NT2/D1 (cell line): ENCODE data around the gene EIF5.

Source experiments
- DNase-seq: peaks from one replicate; pipeline ENCODE4 v3.0.0-alpha.2; 2011; ENCODE audit warnings: low read depth, low spot score
- H3K27me3 ChIP-seq: 2 replicates; pipeline ENCODE4 v1.6.0; 2011; ENCODE audit warnings: mild to moderate bottlenecking; ENCODE audit not compliant: insufficient read length, insufficient read depth
- H3K36me3 ChIP-seq: 2 replicates; pipeline ENCODE4 v1.6.1; 2011; ENCODE audit warnings: mild to moderate bottlenecking, low read length, mixed read lengths; ENCODE audit not compliant: insufficient read depth, insufficient read length
- H3K4me1 ChIP-seq: 2 replicates; pipeline ENCODE4 v1.5.1; 2011; ENCODE audit not compliant: insufficient read depth, insufficient read length
- H3K4me3 ChIP-seq: 2 replicates; pipeline ENCODE4 v1.5.1; 2011; ENCODE audit warnings: low read depth; ENCODE audit not compliant: insufficient read length
- H3K9ac ChIP-seq: 2 replicates; pipeline ENCODE4 v1.6.0; 2011; ENCODE audit warnings: low read depth; ENCODE audit not compliant: insufficient read length
- H3K9me3 ChIP-seq: 2 replicates; pipeline ENCODE4 v1.5.1; 2011; ENCODE audit warnings: mild to moderate bottlenecking, low read length; ENCODE audit not compliant: insufficient read depth
- SUZ12 ChIP-seq: IDR thresholded peaks from 2 replicates; pipeline ENCODE4 v1.6.1; 2011; ENCODE audit not compliant: insufficient read length, insufficient read depth; ENCODE audit errors: extremely low read depth
- YY1 ChIP-seq: IDR thresholded peaks from 2 replicates; pipeline ENCODE4 v1.6.1; 2011; ENCODE audit not compliant: insufficient read length, insufficient read depth
- ZNF274 ChIP-seq: IDR thresholded peaks from 2 replicates; pipeline ENCODE4 v1.6.1; 2011; ENCODE audit warnings: mild to moderate bottlenecking, low read depth, low read length

EIF5 gene

GRCh38 chr14:103329401-103330347 is 4.4 kb upstream of the EIF5 start:
- H3K4me1 ChIP-seq, result no peaks in the 10 kb centered on the region
- DNase-seq, result no peak

GRCh38 chr14:103330536-103330935 is 3.5 kb upstream of the EIF5 start:
- H3K4me3 ChIP-seq, result no peak overlapping the region
- TF ChIP-seq YY1 (no peak), SUZ12 (no peak), ZNF274 (no peak)
- no peaks in the 10 kb centered on the region for H3K9me3 ChIP-seq
- no peak for DNase-seq
- no peaks in the 10 kb centered on the region for H3K4me1 ChIP-seq
- H3K27me3 ChIP-seq, result no peaks in the 10 kb centered on the region
- peaks cover 8% of the 10 kb centered on the region for H3K36me3 ChIP-seq
- H3K9ac ChIP-seq, result peak overlapping the region; percentile 42

More at GRCh38 chr14:103329401-103330347, 4.4 kb upstream of the EIF5 start:
- TF ChIP-seq YY1 (no peak), SUZ12 (no peak), ZNF274 (no peak)
- H3K36me3 ChIP-seq, result no peaks in the 10 kb centered on the region
- H3K4me3 ChIP-seq, result no peak overlapping the region
- H3K27me3 ChIP-seq, result no peaks in the 10 kb centered on the region
- no peak overlapping the region for H3K9ac ChIP-seq
- H3K9me3 ChIP-seq, result no peaks in the 10 kb centered on the region

GRCh38 chr14:103332143-103332919 is 1.7 kb upstream of the EIF5 start:
- DNase-seq, result no peak
- Histone ChIP-seq H3K36me3 (peaks cover 26% of the 10 kb centered on the region), H3K4me1 (no peaks in the 10 kb centered on the region), H3K4me3 (peak overlapping the region; percentile 21), H3K27me3 (no peaks in the 10 kb centered on the region), H3K9me3 (no peaks in the 10 kb centered on the region), H3K9ac (peak overlapping the region; percentile 57)
- TF ChIP-seq ZNF274, result no peak
- TF ChIP-seq YY1, result no peak
- no peak for TF ChIP-seq SUZ12

- peak overlapping the region; percentile 91 for H3K4me3 ChIP-seq
- no peak for DNase-seq
- H3K9me3 ChIP-seq, result no peaks in the 10 kb centered on the region
- H3K27me3 ChIP-seq, result no peaks in the 10 kb centered on the region
- TF ChIP-seq SUZ12, result no peak
- TF ChIP-seq YY1, result no peak
- TF ChIP-seq ZNF274, result no peak
- no peaks in the 10 kb centered on the region for H3K4me1 ChIP-seq
- H3K36me3 ChIP-seq, result peaks cover 52% of the 10 kb centered on the region
- H3K9ac ChIP-seq, result peak overlapping the region; percentile 97
Measured at GRCh38 chr14:103334644-103335622, 896 bp downstream of the EIF5 start.

GRCh38 chr14:103336191-103336590 is 2.2 kb downstream of the EIF5 start:
- H3K4me3 ChIP-seq, result no peak overlapping the region
- no peaks in the 10 kb centered on the region for H3K27me3 ChIP-seq
- no peak for TF ChIP-seq ZNF274
- no peak for TF ChIP-seq SUZ12
- no peak for TF ChIP-seq YY1
- H3K4me1 ChIP-seq, result no peaks in the 10 kb centered on the region
- no peak for DNase-seq
- H3K9ac ChIP-seq, result no peak overlapping the region
- peaks cover 64% of the 10 kb centered on the region for H3K36me3 ChIP-seq
- H3K9me3 ChIP-seq, result no peaks in the 10 kb centered on the region

- no peaks in the 10 kb centered on the region for H3K27me3 ChIP-seq
- TF ChIP-seq YY1 (no peak), SUZ12 (no peak), ZNF274 (no peak)
- no peaks in the 10 kb centered on the region for H3K9me3 ChIP-seq
- H3K9ac ChIP-seq, result no peak overlapping the region
- H3K4me3 ChIP-seq, result no peak overlapping the region
- peaks cover 80% of the 10 kb centered on the region for H3K36me3 ChIP-seq
- DNase-seq, result no peak
- H3K4me1 ChIP-seq, result no peaks in the 10 kb centered on the region
Measured at GRCh38 chr14:103337794-103338193, 3.8 kb downstream of the EIF5 start.
